Activated CD4-positive, alpha-beta T cell treated with anti-CD3 and anti-CD28 coated beads, Interleukin-2, Interleukin-4, amounts not matched to agents 100 ng/mL and 50 ng/mL, durations not matched to agents 16 hours and 8 hours (primary cell): Measurements from ENCODE around the gene NCKIPSD.

Experiments used
- DNase-seq: peaks from one replicate; pipeline ENCODE4 v3.0.0-alpha.2; 2020; ENCODE audit warnings: low spot score

NCKIPSD gene

DNA sequence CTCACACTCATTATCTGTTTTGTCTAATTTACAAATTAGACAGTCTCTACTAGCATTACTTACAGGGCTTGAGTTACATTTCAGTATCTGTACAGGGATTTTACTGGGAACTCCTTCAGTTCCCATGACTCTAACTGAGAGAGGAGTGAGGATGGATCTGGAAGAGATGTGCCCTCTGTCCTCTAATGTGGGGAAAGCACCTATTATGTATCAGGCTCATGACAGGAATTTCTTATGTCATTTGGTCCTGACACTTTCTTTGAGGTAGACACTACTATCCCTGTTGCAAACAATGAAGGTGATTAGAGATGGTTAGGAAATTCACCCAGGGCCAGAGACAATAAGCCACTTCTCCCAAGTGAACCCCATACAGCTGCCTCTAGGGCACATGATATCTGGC is 10.9 kb upstream of the NCKIPSD start:
- no peak for DNase-seq

DNA sequence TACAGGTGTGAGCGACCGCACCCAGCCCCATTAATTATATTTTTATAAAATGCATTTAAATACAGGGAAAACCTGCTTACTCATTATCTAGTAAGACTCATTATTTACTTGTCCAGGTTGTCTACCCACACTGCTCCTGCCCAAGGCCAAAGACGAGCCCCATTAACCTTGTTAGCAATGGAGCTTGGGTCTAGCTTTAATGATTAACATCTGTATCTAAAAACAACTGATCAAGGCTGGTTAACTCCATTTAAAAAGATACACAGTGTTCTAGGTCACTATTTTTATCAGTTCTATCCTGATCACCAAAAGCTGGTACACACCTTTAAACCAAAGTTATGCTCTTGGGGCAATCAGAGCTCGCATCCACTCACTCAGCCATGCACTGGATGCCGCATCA is 10.4 kb upstream of the NCKIPSD start:
- DNase-seq, result no peak

DNA sequence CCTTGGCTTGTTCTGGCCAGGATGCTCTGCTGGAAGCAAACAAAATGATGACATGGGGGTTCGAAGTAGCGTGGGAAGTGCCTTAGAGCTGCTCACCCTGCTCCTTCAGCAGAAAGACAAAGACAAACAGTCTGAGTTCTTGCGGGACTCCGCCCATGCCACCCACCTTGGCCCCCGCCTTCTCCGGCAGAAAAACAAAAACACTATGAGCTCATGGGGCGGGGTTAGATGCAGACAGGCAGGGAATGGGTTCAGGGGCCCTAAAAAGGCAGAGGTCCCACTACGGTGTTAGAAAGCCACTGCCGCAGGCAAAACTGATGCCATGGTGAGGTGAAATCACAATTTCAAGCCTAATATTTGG is 9.7 kb upstream of the NCKIPSD start:
- DNase-seq, result no peak

DNA sequence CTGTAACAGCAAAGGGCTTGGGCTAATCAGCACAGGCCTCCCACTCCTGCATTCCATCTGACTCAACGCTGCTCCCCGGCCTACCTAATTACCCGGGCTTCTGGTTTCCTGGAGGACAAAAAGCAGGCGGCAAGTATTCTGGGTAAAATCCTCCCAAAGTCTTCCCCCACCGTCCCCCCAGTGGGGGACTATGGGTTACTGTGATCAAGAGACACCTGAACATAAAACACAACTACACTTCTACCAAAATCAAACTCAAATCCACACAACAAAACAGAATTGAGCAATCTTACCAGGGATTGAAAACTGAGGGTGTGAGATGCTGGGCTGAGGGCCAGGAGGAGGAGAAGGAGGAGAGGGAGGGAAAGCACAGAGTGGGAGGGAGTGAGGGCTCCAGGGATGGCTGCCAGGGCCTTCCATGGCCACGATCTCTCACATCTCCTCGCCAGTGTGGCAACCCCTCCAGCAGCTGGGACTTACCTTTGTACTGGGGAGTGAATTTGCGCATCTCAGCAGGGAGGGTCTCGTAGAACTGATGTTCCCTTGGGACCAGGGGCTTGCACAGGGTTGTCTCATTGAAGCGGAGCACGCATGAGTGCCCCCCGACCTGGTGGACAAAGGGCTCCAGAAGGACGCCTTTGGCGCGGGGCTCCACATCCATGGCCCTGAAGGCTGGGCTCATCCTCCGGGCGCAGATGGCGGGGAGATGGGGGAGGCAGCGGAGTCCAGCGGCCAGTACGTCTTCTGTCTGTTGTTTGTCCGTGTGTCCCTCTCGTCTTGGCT is 9.1 kb upstream of the NCKIPSD start:
- DNase-seq, result no peak

DNA sequence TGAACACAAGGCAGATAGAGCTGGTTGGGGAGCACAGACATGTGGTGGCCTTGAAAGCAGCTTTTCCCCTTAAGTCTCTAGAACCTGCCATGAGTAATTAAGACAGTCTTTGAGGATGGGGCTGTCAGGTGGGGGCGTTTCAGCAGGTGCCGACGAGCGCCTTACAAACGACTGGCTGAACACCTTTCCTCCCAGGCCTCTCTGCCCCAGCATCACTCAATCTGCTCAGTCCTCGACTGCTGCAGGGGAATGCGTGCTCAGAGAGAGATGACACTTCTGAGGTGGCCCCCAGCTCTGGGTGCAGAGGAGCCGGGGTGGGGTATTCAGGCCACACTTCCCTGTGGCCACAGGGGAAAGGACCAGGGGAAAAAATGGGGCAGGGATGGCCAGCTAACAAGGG is 8.1 kb upstream of the NCKIPSD start:
- no peak for DNase-seq

DNA sequence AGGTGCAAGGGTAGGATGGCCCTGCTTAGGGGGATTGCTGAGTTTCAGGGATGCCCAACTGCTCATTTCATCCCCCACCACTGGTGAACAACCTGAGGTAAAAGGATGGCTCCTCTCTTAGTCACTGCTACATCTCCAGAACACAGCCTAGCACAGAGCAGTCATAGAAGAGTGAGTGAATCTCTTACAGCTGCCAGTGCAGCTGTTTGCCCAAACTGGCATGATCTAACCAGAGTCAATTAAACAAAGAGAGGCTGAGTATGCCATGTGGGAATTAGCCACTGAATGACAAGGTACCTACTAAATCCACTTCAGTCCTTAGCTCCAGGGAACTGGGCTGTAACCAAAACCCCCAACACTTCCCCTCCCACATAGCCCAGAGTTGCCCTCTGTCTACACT is 6.8 kb upstream of the NCKIPSD start:
- DNase-seq, result no peak

DNA sequence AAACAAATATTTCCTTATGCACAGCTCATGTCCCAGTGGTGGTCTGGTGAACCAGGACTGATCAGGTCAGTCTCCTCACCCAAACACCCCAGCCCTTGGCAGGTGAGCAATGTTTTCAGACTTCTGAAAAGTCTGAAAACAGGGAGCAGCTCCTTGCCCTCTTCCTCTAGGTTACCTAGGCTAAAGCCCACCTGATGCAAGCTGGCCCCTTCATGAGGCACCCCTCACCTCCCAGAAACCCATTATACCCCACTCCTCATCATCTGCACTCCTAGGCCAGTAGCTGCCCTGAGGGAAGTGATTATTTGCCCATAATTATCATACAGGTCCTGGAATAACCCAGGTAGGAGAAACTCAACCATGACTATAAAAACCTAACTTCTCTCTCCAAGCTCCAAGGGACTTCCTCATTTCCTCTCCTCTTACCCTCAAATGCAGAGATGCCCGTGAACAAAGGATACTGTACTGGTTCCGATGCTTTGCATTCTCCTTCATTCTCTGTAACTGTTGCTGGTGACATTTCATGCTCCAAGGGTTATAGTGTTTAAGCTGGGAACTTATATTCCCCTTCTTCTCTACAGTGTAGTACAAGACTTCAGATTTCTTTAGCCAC is 5.2 kb upstream of the NCKIPSD start:
- no peak for DNase-seq

DNA sequence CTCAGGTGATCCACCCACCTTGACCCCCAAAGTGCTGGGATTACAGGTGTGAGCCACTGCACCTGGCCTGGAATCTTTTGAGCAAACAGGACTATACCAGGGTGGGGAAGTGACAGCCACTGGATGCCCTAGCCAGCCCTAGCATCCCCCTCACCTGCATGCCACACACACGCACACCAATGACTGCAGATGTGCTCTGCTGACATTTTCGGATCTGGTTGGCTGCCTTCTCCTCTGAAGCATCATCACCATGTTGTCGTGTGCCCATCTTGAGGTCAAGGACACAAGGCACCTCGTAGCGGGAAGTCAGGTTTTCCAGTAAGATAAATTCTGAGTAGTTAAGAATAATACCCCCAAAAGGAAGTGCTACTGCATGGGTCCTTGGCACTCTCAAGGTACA is 3.7 kb upstream of the NCKIPSD start:
- DNase-seq, result no peak

DNA sequence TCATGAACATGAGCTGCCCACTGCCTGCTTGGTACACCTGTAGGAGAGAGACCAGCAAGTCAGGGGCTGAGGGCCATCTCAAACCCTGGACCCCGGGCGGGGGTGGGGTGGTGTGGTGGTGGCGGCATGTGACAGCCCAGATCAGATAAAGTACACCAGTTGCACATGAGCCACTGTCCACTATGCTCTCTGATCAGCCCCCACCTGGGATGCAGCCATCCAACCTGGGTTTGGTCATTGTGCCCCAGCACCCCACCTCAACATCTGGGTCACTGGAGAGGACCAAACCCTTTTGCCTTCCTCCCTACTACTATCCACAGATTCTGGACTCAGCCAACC is 3.0 kb upstream of the NCKIPSD start:
- no peak for DNase-seq

DNA sequence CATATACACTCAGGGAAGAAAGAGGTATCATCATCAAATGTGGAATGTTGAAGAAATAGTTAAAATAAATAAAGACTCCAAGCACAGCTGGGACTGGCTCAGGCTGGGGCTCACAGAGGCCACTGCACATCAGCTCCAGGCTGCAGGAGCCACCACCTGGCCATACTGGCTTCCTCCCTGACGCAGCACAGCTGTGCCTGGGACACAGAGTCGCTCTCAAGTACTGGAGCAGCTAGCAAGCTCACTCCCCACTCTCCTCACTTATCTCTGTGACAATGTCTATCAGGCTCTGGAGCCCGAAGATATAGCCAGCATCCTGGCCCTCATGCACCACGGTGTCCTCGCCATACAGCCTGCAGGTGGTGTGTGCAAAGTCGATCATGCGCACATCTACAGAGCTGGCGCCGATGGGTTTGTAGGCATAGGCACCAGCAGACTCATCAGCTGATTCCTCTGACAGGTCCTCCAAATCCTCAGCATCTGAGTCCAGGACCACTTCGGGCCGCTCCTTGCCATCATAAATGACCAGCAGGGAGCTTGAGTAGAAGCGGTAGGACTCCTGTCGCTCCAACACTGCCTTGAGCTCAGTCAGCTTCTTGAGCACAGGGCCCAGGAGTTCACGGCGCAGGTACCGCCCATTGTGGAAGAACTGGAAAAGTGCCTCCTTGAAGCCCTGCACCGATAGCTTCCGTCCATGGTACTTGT is 2.5 kb upstream of the NCKIPSD start:
- DNase-seq, result no peak

DNA sequence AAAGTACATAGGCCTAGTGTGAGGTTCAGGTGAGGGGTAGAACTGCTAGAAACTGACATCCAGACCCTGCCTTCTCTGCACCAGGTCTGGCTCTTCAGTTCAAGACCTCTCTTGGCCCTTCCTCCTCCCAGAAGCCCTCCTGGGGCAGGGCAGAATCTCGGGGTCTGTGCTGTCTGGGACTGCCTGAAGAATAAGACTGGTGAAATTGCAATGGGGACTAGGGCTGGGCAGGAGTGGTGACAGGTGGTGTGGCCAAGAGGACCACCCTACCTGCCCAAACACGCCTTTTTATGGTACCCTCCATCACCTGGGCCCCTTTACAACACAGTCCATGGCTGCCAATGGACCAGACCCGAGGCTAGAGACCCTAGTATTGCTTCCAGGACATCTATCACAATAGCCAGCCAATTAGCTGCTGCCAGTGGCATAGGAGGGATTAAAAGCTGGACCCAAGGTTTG is 1.5 kb upstream of the NCKIPSD start:
- DNase-seq, result no peak

DNA sequence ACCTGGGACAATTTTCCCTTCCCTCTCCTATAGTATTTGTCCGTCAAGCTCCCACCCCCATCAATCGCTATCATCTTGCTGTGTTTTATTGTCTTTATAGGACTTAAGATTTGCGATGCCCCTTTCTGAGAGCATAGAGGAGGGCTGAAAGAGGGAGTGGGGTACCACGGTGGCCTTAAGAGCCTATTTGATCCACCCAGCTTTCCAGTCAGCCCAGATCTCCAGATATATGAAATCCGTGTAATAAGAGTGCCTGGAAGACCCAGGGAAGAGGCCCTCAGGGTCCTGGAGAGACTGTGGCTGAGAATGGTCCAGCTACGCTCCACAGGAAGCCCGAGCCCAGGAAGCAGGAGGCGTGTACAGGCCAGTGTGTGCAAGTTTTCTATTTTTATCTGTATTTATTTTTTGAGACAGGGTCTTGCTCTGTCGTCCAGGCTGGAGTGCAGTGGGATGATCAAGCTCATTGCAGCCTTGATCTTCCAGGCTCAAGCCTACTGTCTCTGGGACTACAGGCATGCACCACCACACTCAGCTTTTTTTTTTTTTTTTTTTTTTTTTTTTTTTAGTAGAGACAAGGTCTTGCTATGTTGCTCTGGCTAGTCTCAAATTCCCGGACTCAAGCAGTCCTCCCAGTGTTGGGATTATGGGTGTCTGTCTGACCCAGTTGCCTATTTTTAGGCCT is 964 bp upstream of the NCKIPSD start:
- no peak for DNase-seq

DNA sequence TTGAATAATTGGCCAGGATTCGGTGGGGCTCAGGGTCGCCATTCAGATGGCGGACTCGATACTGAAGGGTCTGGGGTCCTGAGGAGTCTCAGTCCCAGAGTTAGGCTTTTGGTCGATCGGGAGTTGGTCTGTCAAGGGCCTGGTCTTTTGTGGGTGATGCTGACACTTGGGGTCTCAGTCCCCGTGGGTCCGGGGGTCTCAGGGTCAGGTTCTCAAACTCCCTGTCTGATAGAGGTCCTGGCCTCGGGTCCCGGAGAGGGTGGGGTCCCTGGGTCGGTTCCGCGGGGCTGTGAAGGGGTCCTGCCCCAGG is 467 bp downstream of the NCKIPSD start:
- DNase-seq, result no peak

DNA sequence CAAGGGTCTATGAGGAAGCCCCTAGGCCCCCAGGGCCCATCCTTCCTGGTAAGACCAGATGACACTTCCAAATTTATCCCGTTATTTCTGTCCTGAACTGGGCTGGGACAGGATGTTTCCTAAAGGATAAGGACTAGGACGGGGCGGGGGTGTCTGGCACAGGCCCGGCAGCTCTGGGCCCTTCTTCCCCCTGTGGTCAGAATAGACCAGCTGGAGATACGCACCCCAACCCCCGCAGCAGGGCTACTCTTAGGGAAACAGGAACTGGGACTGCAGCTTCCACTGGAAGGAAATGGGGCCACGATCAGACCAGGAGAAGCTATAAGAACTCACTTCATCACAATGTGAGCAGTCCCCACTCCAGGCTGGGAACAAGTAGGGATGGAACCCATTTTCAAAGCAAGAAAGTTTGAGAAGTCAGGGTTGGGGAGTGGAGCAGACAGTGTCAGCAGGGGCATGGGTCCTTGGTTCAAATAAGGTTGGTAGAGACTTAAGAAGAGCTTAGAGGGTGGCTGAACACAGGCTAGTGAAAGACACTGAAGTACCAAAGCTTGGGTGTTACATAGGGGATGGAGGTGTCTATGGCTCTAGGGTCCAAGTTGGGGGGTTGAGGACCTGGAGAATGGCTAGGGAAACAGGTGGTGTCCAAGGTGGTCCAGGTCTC is 1.1 kb downstream of the NCKIPSD start:
- DNase-seq, result no peak

DNA sequence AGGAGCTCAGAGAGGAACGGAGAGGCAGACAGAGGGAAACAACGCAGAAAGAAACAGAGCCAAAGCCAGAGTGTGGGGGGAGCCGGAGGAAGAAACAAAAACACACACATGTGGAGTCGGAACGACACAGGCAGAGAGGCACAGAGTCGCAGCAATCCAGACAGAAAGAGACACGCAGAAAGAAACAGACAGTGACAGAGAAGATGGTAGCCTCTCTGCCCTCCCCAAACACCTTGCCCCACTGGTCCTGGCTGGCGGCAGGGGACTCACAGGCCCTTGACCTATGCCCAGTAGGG is 1.7 kb downstream of the NCKIPSD start:
- no peak for DNase-seq

DNA sequence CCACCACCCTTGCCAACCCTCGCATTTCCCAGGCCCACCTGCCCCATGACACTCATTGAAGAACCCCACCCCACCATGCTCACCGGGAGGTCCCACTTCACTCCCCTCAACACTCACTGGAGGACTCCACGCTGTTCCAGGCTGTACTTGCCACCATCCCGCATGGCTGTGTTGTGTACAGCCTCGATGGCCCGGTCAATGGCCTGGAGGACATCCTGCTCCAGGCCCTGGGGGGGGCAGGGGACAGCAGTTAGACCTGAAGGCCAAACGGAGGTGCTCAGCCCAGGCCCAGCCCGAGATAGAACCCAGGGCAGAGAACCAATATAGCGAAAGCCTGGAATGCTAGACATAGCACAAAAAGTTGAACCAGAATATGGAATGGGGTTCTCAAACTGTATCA is 2.9 kb downstream of the NCKIPSD start:
- no peak for DNase-seq

DNA sequence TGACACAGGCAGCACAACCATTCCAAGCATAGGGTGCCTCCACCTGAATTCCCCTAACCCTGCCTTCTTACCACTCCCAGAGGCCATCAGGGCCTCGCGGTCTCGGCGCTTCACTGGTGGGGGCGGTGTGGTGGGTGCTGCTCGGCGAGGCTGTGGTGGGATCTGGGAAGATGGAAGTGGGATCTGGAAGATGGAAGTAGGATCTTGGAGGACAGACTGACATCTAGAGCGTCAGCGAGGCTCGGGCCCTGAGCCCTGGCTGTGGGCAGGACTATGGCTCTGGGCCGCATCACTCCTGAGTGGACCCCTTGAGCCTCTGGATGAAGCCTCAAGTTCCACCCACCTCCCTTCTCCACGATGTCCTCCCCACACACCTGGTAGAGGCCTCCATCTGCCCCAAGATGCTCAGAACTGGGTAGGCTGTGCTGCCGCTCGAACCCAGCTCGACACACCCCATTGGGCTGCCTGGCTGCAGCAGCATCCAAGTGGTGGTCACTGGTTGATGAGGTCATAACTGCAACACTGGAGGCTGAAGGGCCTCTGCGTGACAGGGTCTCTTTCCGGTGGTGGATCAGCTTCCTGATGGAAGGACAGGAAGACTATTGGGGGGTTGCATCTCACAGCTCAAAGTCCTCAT is 3.6 kb downstream of the NCKIPSD start:
- no peak for DNase-seq

DNA sequence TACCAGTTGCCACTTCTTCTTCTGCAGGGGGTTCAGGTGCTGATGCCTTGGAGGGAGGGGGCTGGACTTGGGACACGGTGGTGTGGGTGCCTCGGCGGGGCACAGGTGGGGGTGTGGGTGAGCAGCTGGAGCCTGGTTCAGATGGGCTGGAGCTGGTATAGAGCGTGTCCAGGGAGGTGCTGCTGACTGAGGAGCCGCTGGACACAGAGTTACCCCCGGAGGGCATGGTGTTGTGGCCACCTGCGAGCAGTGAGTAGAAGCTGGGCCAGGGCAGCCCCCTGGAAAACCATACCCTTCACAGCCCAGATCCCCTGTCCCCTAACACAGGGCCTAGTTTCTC is 4.2 kb downstream of the NCKIPSD start:
- no peak for DNase-seq

DNA sequence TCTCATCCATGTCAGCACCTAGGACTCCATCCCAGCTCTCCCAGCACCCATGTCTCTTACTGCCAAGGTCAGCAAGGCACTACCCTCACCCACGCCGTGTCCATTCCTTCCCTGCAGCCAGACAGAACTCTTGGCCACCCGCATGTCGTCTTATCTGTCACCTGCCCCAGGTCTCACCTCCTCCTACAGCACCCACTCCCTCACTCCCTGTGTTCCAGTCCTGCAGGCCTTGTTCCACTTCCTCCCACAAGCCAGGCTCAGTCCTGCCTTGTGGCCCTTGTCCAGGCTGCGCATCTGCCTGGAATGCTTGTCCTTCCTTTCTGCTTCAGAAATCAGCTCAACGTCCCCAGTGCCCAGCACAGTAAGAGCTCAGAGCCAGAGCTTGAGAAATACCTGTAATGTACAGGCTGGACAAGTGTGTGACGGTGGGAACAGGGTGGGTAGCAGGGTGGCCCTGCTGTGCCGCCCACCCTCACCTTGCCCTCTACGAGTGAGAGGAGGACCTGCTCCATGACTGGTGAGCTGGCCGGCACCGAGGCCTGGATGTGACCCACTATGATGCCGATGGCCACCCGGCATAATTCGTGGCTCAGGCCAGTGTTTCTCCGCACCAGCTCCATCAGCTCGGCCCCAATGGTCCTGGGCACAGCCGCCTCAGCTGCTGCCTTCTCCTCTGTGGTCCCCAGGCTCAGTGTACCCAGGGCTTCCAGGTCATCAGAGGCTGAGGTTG is 4.7 kb downstream of the NCKIPSD start:
- DNase-seq, result no peak

DNA sequence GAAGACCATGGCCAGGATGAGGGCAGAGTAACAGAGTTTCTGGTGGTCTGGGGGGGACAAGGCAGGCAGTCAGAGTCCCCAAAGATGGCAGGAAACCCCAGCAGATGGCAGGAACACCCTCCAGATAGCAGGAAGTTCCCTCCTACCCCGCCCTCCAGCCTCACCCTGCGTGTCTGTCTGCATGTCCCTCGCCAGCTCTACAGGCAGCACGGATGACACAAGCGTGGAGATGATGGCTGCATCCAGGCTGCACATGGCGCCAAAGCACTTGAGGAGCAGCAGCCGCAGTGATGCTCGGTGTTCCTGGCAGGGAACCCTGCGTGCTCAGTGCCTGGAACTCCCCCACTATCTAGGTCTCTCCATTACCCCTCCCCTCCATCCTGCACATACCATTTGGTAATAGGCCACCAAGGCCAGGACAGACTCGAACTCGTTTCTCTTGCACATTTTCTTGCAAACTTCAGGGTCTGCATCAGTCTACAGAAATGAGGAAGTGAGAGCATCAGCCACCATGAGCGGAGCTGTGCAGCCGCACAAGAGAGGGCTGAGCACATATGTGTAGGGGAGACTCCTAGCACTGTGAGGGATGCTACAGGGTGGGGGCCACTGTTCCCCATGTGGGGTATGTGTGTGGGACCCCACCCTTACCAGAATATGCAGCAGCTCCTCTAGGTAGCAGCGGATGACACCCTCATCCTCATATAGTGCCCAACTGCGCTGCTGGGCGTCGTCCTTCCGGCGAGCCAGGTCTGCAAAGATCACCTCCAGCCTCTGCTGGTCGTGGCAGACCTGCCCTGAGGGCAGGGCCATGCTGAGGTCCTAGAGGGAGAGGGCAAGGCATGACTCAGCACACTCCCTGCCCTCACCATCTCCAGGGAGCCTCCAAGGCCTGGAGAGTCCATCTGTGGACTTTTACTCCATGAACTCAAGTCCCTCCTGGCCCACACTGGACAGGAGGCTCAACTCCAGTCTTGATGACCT is 6.0 kb downstream of the NCKIPSD start:
- no peak for DNase-seq
